GM12873 (cell line): ENCODE results near the gene IGSF3.

ENCODE experiments used
- TF ChIP-seq, protein P1 (sequence below): IDR thresholded peaks from 2 replicates; pipeline ENCODE4 v1.5.1; 2012; ENCODE audit warnings: low read depth, mild to moderate bottlenecking, moderate library complexity, low read length, control low read depth; ENCODE audit not compliant: insufficient read depth; ENCODE audit errors: missing control alignments

The IGSF3 gene

DNA sequence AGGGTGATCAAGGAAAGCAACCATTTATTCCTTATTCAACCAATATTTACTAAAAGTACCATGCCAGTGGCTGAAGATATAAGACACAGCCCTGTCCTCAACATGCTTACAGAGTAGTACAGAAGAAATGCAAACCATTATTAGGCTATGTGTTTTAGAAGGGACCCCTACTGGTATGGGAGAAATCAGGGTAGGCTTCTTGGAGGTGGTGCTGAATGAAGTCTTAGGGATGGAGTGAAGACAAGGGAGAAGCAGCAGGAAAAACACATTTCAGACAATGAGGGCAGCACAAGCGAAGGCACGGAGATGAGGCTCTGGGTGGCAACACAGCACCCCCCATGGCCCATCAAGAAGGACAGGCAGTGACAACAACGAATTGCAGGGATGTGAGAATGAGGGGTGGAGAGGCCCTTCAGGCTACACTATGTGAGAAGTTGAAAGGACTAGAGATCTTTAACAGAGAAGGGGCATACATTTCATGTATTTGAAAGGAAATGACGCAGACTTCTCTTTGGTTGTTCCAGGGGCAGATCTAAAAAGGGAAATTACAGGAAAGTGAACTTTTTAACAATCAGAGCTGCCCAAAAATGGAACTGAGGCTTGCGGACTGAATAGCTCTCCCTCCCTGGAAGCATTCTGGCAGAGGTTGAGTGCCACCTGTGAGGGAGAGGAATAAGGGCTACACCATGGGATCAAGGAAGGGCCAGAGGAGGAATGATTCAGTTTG is 79.9 kb downstream of the IGSF3 start:
- TF ChIP-seq, protein P1, sequence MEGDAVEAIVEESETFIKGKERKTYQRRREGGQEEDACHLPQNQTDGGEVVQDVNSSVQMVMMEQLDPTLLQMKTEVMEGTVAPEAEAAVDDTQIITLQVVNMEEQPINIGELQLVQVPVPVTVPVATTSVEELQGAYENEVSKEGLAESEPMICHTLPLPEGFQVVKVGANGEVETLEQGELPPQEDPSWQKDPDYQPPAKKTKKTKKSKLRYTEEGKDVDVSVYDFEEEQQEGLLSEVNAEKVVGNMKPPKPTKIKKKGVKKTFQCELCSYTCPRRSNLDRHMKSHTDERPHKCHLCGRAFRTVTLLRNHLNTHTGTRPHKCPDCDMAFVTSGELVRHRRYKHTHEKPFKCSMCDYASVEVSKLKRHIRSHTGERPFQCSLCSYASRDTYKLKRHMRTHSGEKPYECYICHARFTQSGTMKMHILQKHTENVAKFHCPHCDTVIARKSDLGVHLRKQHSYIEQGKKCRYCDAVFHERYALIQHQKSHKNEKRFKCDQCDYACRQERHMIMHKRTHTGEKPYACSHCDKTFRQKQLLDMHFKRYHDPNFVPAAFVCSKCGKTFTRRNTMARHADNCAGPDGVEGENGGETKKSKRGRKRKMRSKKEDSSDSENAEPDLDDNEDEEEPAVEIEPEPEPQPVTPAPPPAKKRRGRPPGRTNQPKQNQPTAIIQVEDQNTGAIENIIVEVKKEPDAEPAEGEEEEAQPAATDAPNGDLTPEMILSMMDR: no peak

DNA sequence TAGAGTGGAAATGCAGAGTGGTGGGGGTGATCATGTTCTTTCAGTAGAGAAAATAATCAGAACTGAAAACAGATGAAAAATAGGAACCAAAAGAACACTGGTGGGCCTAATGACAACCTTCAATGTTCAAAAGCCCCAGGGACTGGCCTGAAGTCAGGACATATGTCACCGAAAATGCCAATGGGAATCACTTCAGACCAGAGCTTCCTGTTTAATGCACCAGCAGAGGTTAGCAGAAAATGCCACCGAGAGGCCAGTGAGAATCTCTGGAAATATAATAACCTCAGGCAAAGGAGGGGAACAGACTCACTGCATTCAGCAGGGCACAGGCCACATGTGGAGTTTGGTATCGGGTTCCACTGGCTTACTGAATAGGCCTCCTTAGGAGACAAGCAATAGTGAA is 80.8 kb downstream of the IGSF3 start:
- TF ChIP-seq, protein P1: no peak

DNA sequence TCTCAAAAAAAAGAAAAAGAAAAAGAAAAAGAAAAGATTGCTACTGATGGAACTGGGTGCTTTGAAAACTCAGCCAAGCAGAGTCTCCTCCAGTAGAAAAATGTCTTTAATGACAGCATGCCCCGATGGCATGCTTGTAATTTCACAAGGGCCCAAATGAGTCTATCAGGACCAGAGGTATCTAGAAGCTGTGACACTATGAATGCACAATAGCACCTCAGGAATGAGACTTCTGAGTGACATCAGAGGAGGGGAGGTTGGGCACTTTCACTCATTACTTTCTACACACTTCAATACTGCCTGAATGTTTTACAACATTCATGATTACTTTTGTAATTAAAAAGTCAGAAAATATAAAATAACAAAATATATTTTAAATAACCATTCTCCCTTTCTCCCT is 81.6 kb downstream of the IGSF3 start:
- TF ChIP-seq, protein P1: no peak

DNA sequence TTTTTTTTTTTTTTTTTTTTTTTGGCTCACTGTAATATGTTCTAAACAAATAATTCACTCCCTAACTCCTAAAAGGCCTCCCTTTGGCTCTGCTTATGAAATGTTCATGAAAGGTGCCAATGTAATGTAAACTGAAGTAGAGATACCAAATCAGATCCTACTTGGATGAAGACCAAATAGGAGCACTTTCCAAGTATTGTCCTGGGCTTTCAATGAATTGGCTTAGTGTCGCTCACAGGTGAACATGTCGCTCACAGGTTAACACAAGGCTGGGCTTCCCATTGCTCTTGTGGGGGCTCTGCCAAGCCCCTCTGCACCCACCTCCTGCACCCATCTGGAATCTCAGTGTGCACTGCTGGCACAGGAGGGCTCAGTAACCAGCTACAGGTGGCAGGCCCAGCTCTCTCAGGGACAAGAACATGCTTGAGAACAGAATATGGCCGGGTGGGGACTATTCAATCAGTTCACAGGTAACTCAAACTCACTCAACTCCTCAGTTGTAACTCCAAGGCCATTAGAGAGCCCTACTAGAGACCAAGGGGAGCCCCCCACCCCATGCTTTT is 86.1 kb downstream of the IGSF3 start:
- TF ChIP-seq, protein P1: no peak

DNA sequence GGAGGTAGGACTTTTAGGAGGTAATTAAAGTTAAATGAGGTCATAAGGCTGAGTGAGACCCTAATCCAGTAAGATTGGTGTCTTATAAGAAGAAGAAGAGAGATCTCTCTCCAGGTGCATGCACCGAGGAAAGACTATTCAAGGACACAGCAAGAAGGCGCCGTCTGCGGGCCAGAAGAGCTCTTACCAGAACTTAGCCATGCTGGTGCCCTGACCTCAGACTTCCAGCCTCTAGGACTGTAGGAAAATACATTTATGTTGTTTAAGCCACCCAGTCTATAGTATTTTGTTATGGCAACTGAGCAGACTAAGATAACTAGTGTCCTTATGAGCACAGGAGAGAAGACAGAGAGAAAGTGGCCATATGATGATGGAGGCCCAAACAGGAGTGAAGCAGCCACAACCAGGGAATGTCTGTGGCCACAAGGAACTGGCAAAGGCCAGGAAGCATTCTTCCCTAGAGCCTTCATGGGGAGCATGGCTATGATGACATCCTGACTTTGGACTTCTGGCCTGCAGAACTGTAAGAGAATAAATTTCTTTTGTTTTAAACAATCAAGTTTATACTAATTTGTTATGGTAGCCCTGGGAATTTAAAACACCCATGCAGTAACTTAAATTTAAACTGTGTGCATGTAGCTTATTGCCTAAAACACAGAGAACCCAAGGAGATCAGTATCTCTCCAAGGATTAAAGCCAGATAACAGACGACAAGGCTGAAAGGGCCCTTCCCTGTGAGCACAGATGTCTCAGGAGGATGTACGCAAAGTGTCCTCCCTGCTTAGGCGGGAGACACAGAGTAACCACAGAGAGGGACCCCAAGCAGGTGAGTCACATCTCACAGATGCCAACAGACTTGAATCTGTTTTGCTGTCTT is 86.8 kb downstream of the IGSF3 start:
- TF ChIP-seq, protein P1: no peak

DNA sequence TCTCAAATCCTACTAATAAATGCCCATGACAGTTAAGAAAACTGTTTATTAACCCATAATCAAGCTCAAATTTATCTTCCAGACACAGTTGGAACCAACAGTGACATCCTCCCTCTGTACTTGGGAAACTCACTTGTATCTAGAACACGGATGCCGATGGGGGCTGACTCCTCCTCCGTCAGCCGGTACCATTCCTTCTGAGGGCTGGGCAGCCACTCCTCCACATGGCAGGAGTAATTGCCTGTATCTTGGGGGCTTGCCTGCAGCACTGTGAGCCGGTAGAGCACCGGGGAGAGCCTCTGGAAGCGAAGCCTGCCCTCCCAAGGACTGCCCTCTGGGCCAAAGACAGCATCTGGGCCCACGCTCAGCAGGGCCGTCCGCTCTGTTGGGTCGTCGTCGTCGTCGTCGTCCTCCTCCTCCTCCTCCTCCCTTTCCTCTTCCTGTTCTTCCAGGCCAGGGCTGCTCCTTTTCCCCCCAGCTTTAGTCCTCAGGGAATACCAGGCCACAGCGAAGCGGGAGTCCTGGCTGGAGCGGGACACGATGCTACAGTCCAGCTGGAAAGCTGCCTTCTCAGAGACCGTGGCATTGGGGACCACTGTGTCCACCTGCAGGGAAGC is 88.2 kb downstream of the IGSF3 start:
- TF ChIP-seq, protein P1: no peak

DNA sequence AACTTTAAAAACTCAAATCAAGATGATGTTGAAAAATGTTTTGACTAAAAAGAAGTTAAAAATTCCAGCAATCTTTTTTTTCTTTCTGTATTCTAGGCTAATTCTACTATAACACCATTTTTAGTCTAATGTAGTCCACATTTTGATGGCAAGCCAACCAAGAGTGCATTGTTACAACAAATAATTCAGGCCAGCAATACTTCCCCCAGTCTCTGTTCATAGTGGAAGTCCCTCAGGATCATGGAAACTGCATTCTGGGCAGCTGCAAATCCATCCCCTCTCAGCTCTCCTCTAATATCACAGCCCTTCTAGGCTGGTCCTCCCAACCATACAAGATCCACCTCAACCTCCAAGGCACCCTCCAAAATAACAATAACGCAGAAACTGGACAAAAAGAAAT is 89.0 kb downstream of the IGSF3 start:
- TF ChIP-seq, protein P1: no peak
